Stimulated activated CD8-positive, alpha-beta memory T cell treated with anti-CD3 and anti-CD28 coated beads, Interleukin-2, amount 100 ng/mL, for 1 hour (primary cell): ENCODE measurements around the gene FBXO10.
"Not testable (repeated sequence)": the region's sequence is repeated elsewhere in the genome, so short reads cannot be mapped to it uniquely, and the experiment has no call there.

Experiments
- DNase-seq, 2 donors: peaks; one replicate each; pipeline ENCODE4 v3.0.0-alpha.2; 2020; ENCODE audit warnings: low read depth in 2 of 2

The FBXO10 gene

GRCh38 chr9:37551468-37551867 is 24.7 kb downstream of the FBXO10 start:
- no peak for DNase-seq

GRCh38 chr9:37550781-37551180 is 25.4 kb downstream of the FBXO10 start:
- no peak for DNase-seq

DNA sequence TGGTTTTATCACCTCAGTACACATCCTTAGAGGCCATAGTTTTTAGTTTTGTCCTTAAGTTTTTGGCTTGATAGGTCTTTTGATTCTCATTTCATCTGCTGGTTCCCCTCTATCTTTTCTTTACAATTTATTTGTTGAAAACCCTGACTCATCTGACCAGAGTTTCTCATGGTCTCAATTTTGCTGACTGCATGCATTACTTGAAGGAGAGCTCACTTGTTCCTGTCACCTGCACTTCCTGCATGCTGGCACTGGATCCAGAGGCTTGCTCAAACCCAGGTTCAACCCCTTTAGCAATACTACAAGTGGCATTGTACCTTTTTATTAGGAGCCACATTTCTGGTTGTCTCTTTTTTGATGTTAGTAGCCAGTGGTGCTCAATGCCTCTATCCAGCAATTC is 26.7 kb downstream of the FBXO10 start:
- DNase-seq, result no peak

- DNase-seq, result no peak
Observed at GRCh38 chr9:37547328-37547878, 28.8 kb downstream of the FBXO10 start.

- no peak for DNase-seq
Observed at GRCh38 chr9:37543468-37543867, 32.7 kb downstream of the FBXO10 start.

- no peak for DNase-seq
Observed at GRCh38 chr9:37542895-37543294, 33.3 kb downstream of the FBXO10 start.

DNA sequence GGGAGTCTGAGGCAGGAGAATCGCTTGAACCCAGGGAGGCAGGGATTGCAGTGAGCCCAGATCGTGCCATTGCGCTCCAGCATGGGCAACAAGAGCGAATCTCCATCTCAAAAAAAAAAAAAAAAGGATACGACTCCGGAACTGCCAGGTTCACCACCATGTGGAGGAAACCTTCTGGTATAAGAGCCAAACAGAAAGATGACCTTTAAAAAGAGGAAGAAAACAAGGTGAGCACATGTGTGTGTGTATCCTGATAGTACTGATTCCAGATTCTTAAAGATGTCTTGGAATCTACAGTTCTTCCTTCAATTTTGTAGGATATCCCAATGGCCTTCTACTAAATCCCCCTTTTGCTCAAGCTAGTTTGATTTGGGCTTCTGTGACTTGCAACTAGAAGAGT is 33.7 kb downstream of the FBXO10 start:
- no peak for DNase-seq

DNA sequence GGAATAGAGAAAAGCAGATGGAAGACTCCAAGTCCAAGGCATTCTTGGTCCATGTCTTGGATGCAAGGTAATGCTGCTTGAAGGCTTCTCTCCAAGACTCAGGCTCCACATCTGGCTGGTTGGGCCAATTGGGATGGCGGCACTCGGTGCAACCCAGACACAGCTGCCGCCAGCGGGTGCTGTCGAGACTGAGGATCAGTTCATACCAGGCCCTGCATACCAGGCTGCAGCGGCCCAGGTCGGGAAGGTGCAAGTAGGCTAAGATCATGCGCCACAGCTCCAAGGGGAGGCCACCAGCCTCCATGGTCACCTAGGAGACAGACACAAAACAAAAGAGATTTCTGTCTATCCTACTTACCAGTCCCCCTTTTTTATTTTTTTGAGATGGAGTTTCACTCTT is 34.7 kb downstream of the FBXO10 start:
- DNase-seq, result no peak

DNA sequence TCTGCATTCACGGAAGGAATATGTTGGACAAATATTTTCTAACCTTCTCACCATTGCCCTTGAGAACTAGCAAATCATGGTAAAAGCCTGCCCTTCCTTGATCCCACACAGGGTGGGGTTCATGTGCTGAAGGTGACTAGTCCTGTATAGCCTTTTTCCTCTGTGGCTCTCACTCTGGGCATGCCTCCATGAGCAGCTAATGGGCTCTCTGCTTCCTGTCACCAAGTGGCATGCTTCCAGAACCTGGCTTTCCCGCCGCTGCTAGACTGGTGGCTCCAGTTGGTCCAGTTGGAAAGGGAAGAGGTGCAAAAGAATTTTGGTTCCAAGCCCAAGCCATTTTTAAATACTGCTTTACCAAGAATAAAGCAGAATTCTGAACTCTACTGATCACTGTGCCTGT is 35.5 kb downstream of the FBXO10 start:
- no peak for DNase-seq

GRCh38 chr9:37539634-37540033 is 36.5 kb downstream of the FBXO10 start:
- no peak for DNase-seq

GRCh38 chr9:37538099-37538498 is 38.1 kb downstream of the FBXO10 start:
- no peak for DNase-seq

DNA sequence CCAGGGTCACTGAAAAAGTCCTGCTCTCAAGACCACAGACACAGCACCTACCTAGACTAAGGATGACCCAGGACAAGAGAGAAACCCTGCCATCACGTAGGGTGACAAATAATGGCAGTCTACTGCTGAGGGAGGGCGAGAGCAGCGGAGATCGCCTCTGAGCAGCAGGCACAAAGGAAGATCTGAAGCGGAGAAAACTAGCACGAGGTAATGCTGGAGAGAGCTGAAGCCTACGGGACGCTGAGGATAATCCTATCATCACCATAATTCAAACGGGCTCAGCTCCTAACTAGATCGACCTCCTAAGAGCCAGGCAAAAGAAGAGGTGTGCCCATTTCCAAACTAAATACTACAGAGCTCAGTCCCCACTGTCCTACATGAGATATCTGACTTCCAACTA is 41.3 kb downstream of the FBXO10 start:
- DNase-seq, result no peak

DNA sequence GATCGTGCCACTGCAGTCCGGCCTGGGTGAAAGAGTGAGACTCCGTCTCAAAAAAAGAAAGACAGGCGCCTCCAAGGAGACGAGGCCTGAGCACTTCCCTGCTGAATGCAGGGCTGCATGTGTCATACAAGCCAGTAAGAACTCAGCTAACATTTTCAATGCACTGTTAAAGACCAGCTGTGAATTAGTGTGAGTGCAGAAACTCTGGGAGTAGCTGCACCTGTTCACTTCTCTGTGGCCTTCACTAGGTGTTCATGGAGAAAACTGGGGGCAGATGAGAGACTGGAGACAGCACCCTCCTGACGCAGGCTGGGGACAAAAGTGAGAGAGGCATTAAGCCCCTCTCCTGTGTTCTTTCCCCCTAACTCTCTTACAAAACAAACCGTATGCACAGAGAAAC is 41.8 kb downstream of the FBXO10 start:
- DNase-seq, result no peak

GRCh38 chr9:37531699-37532098 is 44.5 kb downstream of the FBXO10 start:
- no peak for DNase-seq

DNA sequence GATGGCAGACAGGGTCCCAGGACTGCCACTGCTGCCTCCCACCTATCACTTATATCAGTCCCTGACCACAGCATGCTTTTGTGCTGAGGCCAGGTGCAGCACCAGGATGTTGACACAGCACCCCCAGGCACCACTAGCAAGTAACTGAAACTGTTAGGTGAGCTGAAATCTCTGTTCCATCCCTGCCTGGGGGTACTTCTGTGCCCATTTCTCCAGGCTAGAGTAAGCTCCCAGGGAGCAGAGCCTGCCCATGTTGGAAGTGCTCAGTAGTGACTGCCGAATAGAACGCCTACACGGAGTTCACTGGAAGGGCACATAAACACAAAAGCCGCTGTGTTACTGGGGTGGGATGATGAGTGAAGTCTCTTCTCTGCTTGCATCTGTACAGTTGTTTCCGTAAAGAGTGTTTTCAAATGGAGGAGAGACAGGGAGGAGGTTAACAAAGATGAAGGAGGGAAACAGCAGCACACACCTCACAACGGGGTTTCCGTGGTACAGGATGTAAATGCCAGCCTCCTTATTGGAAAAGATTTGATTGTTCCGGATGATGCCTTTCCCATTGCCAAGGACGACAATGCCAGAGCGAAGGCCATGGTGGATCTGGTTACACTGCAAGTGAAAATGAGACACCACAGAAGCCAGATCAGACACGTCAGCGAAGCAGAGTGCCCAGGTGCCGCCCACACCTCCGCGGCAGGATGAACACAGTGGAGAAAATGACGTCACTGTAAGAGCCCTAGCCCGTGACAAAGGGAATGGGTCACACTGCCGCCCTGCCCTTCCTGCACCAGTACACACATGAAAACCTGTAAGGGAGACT is 47.3 kb downstream of the FBXO10 start:
- DNase-seq, result peak; percentile 22 to 49

GRCh38 chr9:37523916-37524315 is 52.3 kb downstream of the FBXO10 start:
- DNase-seq, result no peak

DNA sequence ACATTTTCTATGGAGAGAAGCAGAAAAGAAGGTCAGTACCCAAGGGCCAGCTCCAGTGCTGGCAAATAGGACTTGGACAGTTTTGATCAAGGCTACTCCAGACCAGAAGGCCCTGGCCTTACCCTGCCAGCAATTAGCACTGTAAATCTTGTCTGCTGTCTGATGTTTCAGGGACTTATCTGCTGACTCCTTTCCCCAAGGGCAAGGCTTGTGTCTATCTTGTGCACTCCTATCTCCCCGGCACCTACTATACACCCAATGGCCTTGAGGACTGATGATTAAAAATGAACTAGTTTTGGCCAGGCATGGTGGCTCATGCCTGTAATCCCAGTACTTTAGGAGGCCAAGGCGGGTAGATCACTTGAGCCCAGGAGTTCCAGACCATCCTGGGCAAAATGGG is 53.2 kb downstream of the FBXO10 start:
- DNase-seq, result no peak

- DNase-seq, result no peak
Observed at GRCh38 chr9:37521111-37521510, 55.1 kb downstream of the FBXO10 start.

- DNase-seq, result no peak
Observed at GRCh38 chr9:37520641-37521040, 55.5 kb downstream of the FBXO10 start.

DNA sequence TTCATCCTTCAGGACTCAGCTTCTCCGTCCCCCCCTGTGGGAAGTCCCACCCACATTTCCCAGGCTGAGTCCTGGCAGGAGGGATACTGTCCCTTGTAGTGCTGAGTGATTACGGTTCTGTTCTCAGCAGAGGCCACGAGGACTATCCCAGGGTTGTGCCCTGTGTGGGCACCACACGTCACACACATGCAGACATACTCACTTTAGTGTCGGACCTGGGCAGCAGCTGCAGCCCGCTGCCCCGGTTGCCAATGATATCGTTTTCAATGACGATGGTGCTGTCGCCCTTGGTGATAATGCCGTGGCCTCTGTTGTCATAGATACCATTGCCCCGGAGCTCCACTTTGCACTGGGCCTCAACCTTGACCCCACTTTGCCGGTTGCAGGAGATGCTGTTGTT is 58.3 kb downstream of the FBXO10 start:
- no peak for DNase-seq

DNA sequence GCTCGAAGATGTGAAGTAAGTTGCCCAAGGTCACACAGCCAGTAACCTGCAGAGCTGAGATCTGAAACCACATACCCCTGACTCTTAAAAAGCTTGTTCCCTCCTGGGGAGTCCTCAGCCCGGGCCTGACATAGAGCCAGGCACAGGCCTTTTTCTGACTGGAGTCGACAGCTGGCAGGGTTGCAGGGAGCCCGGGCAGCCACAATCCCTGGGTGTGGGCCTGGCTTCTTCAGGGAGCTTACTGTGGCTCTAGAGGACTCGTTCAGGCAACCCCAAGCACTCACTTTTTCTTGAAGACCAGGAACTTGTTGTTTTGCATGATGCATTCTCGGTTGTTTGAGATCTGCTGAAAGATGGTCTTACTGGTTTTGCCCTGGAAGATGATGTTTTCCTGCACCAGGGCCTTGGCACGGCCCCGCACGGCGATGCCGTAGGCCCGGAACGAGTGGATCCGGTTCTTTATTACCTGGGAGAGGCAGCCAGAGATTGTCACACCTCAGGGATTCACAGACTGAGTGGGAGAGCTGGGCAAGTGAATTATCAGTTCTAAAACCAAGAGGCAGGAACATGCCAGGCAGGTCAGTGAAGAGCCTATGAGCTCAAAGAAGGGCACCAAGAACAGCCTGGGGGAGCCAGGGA is 60.4 kb downstream of the FBXO10 start:
- DNase-seq, result no peak

GRCh38 chr9:37514999-37515398 is 61.2 kb downstream of the FBXO10 start:
- DNase-seq, result no peak

GRCh38 chr9:37514415-37514814 is 61.8 kb downstream of the FBXO10 start:
- DNase-seq, result not testable (repeated sequence)
